ENCODE data around the gene ANKRD65. TPM values are rescaled to one million over a fixed set of nuclear protein-coding genes. Genes with fewer than 3 reads are reported as not detected.

The ANKRD65 gene
- total RNA-seq, 1 donor from 2014 or later, result 0.64 TPM

- Histone ChIP-seq H3K27me3 (ENCODE audit: insufficient read depth, low read length) (no peaks in the 10 kb centered on the region), H3K9ac (ENCODE audit: low read length) (no peak overlapping the region), H3K4me1 (ENCODE audit: insufficient read depth, low read length) (no peaks in the 10 kb centered on the region), H3K4me3 (ENCODE audit: insufficient read depth, low read depth, low read length) (no peak overlapping the region), H3K4me2 (ENCODE audit: low read length) (no peak overlapping the region), H3K79me2 (ENCODE audit: insufficient read depth, low read length) (peaks cover 65% of the 10 kb centered on the region), H3K9me3 (ENCODE audit: insufficient read depth, low read depth, low read length) (no peaks in the 10 kb centered on the region), H2AFZ (ENCODE audit: low read depth, low read length) (no peak overlapping the region), H3K27ac (ENCODE audit: low read depth, low read length) (no peak overlapping the region), H3K36me3 (ENCODE audit: insufficient read depth, low read length) (peaks cover 64% of the 10 kb centered on the region), H4K20me1 (ENCODE audit: insufficient read depth, low read length) (peaks cover 67% of the 10 kb centered on the region)
- Mint-ChIP-seq H3K4me3 (ENCODE audit: unreplicated experiment) (no peak overlapping the region), H3K4me1 (ENCODE audit: low read depth, unreplicated experiment) (peaks cover 6% of the 10 kb centered on the region), H3K9me3 (ENCODE audit: unreplicated experiment) (no peaks in the 10 kb centered on the region), H3K27me3 (ENCODE audit: low read depth, unreplicated experiment) (no peaks in the 10 kb centered on the region), H3K36me3 (ENCODE audit: low read depth, unreplicated experiment) (peaks cover 24% of the 10 kb centered on the region), H3K27ac (ENCODE audit: unreplicated experiment) (no peak overlapping the region)
- TF ChIP-seq EZH2 (IDR thresholded peaks at IDR 0.05; ENCODE audit: insufficient read depth, low read length), result no peak
- TF ChIP-seq CTCF (IDR thresholded peaks at IDR 0.05; ENCODE audit: insufficient read depth, low read depth, low read length), result no peak
- FAIRE-seq, result no peak
- DNase-seq (ENCODE audit: low read depth), result no peak
Observed at GRCh38 chr1:1391225-1391624, 29.9 kb downstream of the ANKRD65 start.

- H3K27ac ChIP-seq (ENCODE audit: low read depth, low read length), result no peak overlapping the region
- H3K9me3 ChIP-seq (ENCODE audit: insufficient read depth, low read depth, low read length), result no peaks in the 10 kb centered on the region
- H4K20me1 ChIP-seq (ENCODE audit: insufficient read depth, low read length), result peaks cover 71% of the 10 kb centered on the region
- Mint-ChIP-seq H3K9me3 (ENCODE audit: unreplicated experiment) (no peaks in the 10 kb centered on the region), H3K4me1 (ENCODE audit: low read depth, unreplicated experiment) (peaks cover 6% of the 10 kb centered on the region), H3K27me3 (ENCODE audit: low read depth, unreplicated experiment) (no peaks in the 10 kb centered on the region), H3K36me3 (ENCODE audit: low read depth, unreplicated experiment) (peaks cover 27% of the 10 kb centered on the region), H3K27ac (ENCODE audit: unreplicated experiment) (no peak overlapping the region), H3K4me3 (ENCODE audit: unreplicated experiment) (no peak overlapping the region)
- H3K9ac ChIP-seq (ENCODE audit: low read length), result no peak overlapping the region
- no peak overlapping the region for H3K4me2 ChIP-seq (ENCODE audit: low read length)
- no peak overlapping the region for H2AFZ ChIP-seq (ENCODE audit: low read depth, low read length)
- DNase-seq (ENCODE audit: low read depth) (no peak), FAIRE-seq (no peak)
- H3K36me3 ChIP-seq (ENCODE audit: insufficient read depth, low read length), result peaks cover 70% of the 10 kb centered on the region
- no peak overlapping the region for H3K4me3 ChIP-seq (ENCODE audit: insufficient read depth, low read depth, low read length)
- no peaks in the 10 kb centered on the region for H3K27me3 ChIP-seq (ENCODE audit: insufficient read depth, low read length)
- no peak for TF ChIP-seq CTCF (IDR thresholded peaks at IDR 0.05; ENCODE audit: insufficient read depth, low read depth, low read length)
- TF ChIP-seq EZH2 (IDR thresholded peaks at IDR 0.05; ENCODE audit: insufficient read depth, low read length), result no peak
- H3K4me1 ChIP-seq (ENCODE audit: insufficient read depth, low read length), result no peaks in the 10 kb centered on the region
- peaks cover 61% of the 10 kb centered on the region for H3K79me2 ChIP-seq (ENCODE audit: insufficient read depth, low read length)
Observed at GRCh38 chr1:1390675-1391074, 30.4 kb downstream of the ANKRD65 start.

GRCh38 chr1:1388078-1388472 lies 33.0 kb downstream of the ANKRD65 start:
- Mint-ChIP-seq H3K27ac (ENCODE audit: unreplicated experiment) (no peak overlapping the region), H3K36me3 (ENCODE audit: low read depth, unreplicated experiment) (peaks cover 19% of the 10 kb centered on the region), H3K4me1 (ENCODE audit: low read depth, unreplicated experiment) (no peaks in the 10 kb centered on the region), H3K9me3 (ENCODE audit: unreplicated experiment) (no peaks in the 10 kb centered on the region), H3K27me3 (ENCODE audit: low read depth, unreplicated experiment) (no peaks in the 10 kb centered on the region), H3K4me3 (ENCODE audit: unreplicated experiment) (peak overlapping the region; percentile 40)
- Histone ChIP-seq H3K4me3 (ENCODE audit: insufficient read depth, low read depth, low read length) (no peak overlapping the region), H3K4me2 (ENCODE audit: low read length) (no peak overlapping the region), H3K9ac (ENCODE audit: low read length) (no peak overlapping the region), H3K4me1 (ENCODE audit: insufficient read depth, low read length) (no peaks in the 10 kb centered on the region), H4K20me1 (ENCODE audit: insufficient read depth, low read length) (peaks cover 53% of the 10 kb centered on the region), H3K27me3 (ENCODE audit: insufficient read depth, low read length) (no peaks in the 10 kb centered on the region), H3K27ac (ENCODE audit: low read depth, low read length) (no peak overlapping the region), H3K79me2 (ENCODE audit: insufficient read depth, low read length) (peaks cover 40% of the 10 kb centered on the region), H3K36me3 (ENCODE audit: insufficient read depth, low read length) (peaks cover 57% of the 10 kb centered on the region), H3K9me3 (ENCODE audit: insufficient read depth, low read depth, low read length) (no peaks in the 10 kb centered on the region), H2AFZ (ENCODE audit: low read depth, low read length) (no peak overlapping the region)
- no peak for FAIRE-seq
- TF ChIP-seq EZH2 (IDR thresholded peaks at IDR 0.05; ENCODE audit: insufficient read depth, low read length) (no peak), CTCF (IDR thresholded peaks at IDR 0.05; ENCODE audit: insufficient read depth, low read depth, low read length) (no peak)
- no peak for DNase-seq (ENCODE audit: low read depth)

All from astrocyte (in vitro differentiated cells and primary cell).